Measurements from ENCODE around the gene RNASEH1. TPM values are rescaled to one million over a fixed set of nuclear protein-coding genes. Genes with fewer than 3 reads are reported as not detected.

Gene RNASEH1
- total and polyA plus RNA-seq, 2 of the 8 experiments (the other 6 are each of a cell fraction or from before 2014, with no cell fraction given), result 11.7 to 42.7 TPM

GRCh38 chr2:3574155-3574554 is 16.0 kb upstream of the RNASEH1 start:
- H3K4me3 ChIP-seq (ENCODE audit: extremely low read depth in 1 of 4, insufficient read depth in 2 of 4, low read depth in 3 of 4, low read length in 4 of 4), result peak overlapping the region in 1 of 4 experiments; percentile 100; a peak in 2 of 8 replicates
- no peaks in the 10 kb centered on the region for H3K79me1 ChIP-seq (ENCODE audit: low read depth, low read length)
- H2AK5ac ChIP-seq (ENCODE audit: low read depth, low read length), result no peak overlapping the region
- H4K5ac ChIP-seq (ENCODE audit: insufficient read length, low read depth, low read length), result no peak overlapping the region
- no peak overlapping the region for H2BK12ac ChIP-seq (ENCODE audit: low read depth, low read length)
- H3K23me2 ChIP-seq (ENCODE audit: low read depth, low read length), result peaks cover 4% of the 10 kb centered on the region
- no peak overlapping the region for H4K91ac ChIP-seq (replicated peaks; ENCODE audit: insufficient read length, low read length)
- peaks cover 15 to 33% (median 26%) of the 10 kb centered on the region in 4 experiments for H3K36me3 ChIP-seq (ENCODE audit: control insufficient read depth in 2 of 4, insufficient read depth in 4 of 4, low read length in 3 of 4)
- peaks cover 7 to 40% of the 10 kb centered on the region in 2 experiments for H3K79me2 ChIP-seq (ENCODE audit: control insufficient read depth in 1 of 2, insufficient read depth in 2 of 2, low read length in 2 of 2)
- ChIA-PET POLR2A (ENCODE audit: partially characterized antibody) (interaction anchor here (0.7 to 17.0 kb wide), 11 partner anchors 9 to 85 kb away, joined by 3 to 373 read pairs (median 5); partner anchors contain the start of genes ADI1, COLEC11 and RNASEH1), CTCF (ENCODE audit: partially characterized antibody) (interaction anchor here (0.8 to 1.6 kb wide), 6 partner anchors 9 to 72 kb away, joined by 3 to 4 read pairs (median 3); partner anchors contain the start of gene RNASEH1)
- 91% methylated on average over 11 of the region's 11 CpGs; no CpG with 5 or more reads in 1 of the 2 experiments for WGBS, 2 experiments (ENCODE audit: extremely low coverage in 1 of 2, insufficient coverage in 1 of 2, insufficient read length in 1 of 2, insufficient replicate concordance in 2 of 2, low coverage in 1 of 2, low lambda C conversion rate in 2 of 2, missing lambda C conversion rate in 1 of 2)
- no peak overlapping the region for H2BK120ac ChIP-seq (replicated peaks; ENCODE audit: low read depth, low read length)
- FAIRE-seq (no peak), DNase-seq (ENCODE audit: low read depth in 1 of 2, low spot score in 2 of 2) (no peak)
- no peak overlapping the region for H4K8ac ChIP-seq (ENCODE audit: extremely low read depth, insufficient read depth, low read length)
- H4K20me1 ChIP-seq (replicated peaks in 1 of 2; ENCODE audit: control insufficient read depth in 1 of 2, insufficient read depth in 2 of 2, low read length in 2 of 2), result peaks cover 20 to 22% of the 10 kb centered on the region in 2 experiments
- H3K4me2 ChIP-seq (ENCODE audit: insufficient read depth in 1 of 2, low read depth in 2 of 2, low read length in 2 of 2), result no peak overlapping the region
- H3K4me1 ChIP-seq (replicated peaks in 1 of 4; ENCODE audit: control insufficient read depth in 3 of 4, insufficient read depth in 4 of 4, low read length in 3 of 4), result peaks cover 0 to 4% (median 2%) of the 10 kb centered on the region in 4 experiments; a peak in 2 of 7 replicates
- no peak overlapping the region for H3K56ac ChIP-seq (replicated peaks; ENCODE audit: insufficient read length, low read depth, low read length)
- H2AFZ ChIP-seq (ENCODE audit: low read length), result no peak overlapping the region
- no peak overlapping the region for H3K14ac ChIP-seq (ENCODE audit: insufficient read length)
- no peak overlapping the region for H2BK20ac ChIP-seq (ENCODE audit: low read length)
- no peaks in the 10 kb centered on the region for H3K9me3 ChIP-seq (ENCODE audit: insufficient read depth in 2 of 2, low read depth in 1 of 2, low read length in 1 of 2)
- no peak overlapping the region for H3K27ac ChIP-seq (ENCODE audit: low read depth, low read length)
- H2BK15ac ChIP-seq (ENCODE audit: low read length), result no peak overlapping the region
- H3K27me3 ChIP-seq (replicated peaks in 1 of 4; ENCODE audit: control insufficient read depth in 3 of 4, extremely low read depth in 1 of 4, insufficient read depth in 3 of 4, low read length in 3 of 4), result no peaks in the 10 kb centered on the region
- H2BK5ac ChIP-seq (ENCODE audit: low read depth, low read length), result no peak overlapping the region
- no peak overlapping the region for H3K9ac ChIP-seq (replicated peaks in 1 of 4; ENCODE audit: extremely low read depth in 1 of 4, low read depth in 3 of 4, low read length in 3 of 4)
- no peak overlapping the region for H3K23ac ChIP-seq (ENCODE audit: insufficient read length)
- TF ChIP-seq RFX5 (IDR thresholded peaks at IDR 0.05; ENCODE audit: borderline replicate concordance, low read depth, low read length) (no peak), ATF3 (IDR thresholded peaks at IDR 0.05; ENCODE audit: insufficient read depth, low read depth, low read length) (no peak), EZH2 (IDR thresholded peaks at IDR 0.05; ENCODE audit: low read depth, low read length, severe bottlenecking) (no peak), SRF (IDR thresholded peaks at IDR 0.05; ENCODE audit: low read depth, low read length) (no peak), JUN (IDR thresholded peaks at IDR 0.05; ENCODE audit: low read depth, low read length) (no peak), YY1 (IDR thresholded peaks at IDR 0.05; ENCODE audit: low read depth, low read length) (no peak)
- H3K4ac ChIP-seq (replicated peaks; ENCODE audit: insufficient read length, low read depth, low read length), result no peak overlapping the region
- H3K18ac ChIP-seq (ENCODE audit: extremely low read depth, low read length), result no peak overlapping the region

Measured in H1 (cell line).